ENCODE results near the gene CCDC80.

CCDC80 gene

DNA sequence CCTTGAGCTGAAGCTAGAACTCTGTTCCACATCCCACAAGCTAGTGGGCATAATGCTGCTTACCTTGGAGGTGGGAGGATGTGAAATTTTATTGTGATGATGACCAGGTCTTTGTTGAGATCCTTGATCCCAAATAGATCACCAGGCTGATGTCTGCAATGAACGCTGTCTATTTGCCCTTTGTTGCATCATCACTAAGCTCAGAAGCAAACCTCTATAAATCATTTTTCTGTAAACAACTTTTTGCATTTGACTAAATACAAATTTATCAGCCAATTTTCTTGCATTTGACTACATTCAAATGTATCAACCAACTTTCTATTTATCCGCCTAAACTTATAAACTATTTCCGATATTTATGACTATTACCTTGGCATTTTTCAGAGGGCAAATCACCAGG is 9.7 kb downstream of the CCDC80 start:
- no peak for DNase-seq

- DNase-seq: no peak
Measured at GRCh38 chr3:112629425-112629824, 11.5 kb downstream of the CCDC80 start.

DNA sequence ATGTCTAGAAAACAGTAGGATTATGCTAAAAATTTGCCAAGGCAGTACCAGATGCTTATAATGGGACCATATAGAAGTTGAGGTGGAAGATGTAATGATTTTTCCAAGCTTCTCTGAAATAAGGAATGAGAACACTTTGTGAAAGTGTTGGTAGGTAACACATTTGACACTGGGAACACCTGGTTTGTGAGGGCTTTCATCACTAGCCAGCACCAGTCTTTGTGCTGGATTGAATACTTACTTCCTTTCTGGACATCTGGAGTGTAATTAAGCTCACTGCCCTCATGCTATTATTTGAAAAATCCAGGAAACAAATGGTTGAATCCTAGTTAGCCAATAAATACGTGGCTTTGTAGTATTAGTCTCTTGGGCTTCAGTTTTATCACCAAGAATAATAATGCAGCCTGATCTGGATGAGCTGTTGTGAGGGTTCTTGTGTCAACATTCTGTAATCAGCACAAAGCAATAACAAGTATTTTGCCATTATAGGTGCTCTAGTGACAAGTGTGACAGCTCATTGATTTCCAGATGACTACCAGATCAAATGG is 12.9 kb downstream of the CCDC80 start:
- no peak for DNase-seq

DNA sequence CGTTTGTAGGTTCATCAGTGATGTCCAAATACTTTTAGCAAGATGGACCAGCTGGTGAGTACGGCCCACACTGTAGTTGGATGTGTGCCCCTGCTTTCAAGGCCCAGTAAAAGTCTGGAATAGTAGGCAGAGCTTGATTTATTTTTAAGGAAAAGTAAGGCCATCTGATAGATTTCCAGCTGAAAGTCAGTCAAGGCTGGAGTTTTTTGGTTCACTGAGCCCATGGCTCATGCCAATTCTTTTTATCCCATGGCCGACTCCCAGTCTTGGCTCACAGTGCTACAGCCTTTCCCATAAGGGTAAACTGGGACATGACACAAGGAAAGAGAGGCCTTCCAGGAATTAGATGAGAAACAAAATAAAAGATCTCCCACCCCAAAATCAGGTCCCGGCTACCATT is 13.5 kb downstream of the CCDC80 start:
- no peak for DNase-seq

- no peak for DNase-seq
Measured at GRCh38 chr3:112623717-112624116, 17.2 kb downstream of the CCDC80 start.

GRCh38 chr3:112623213-112623612 is 17.7 kb downstream of the CCDC80 start:
- no peak for DNase-seq

DNA sequence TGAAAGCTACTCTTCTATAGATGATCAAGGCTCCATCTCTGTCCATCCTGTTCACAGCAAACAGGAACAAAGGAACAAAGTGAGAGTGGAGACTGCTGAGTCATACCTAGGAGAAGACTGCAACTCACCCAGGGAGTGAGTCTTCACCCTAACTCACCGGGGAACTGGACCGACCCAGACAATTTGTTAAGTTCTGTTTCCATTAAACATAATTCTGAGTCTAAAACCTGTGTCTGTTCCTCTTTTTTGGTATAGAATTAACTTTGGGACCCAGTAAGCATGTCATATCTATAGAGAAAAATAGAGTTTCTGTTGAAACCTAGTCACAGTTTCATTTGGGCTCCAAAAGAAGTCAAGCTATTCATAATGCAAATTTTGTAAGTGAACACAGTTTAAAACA is 21.6 kb downstream of the CCDC80 start:
- no peak for DNase-seq

- no peak for DNase-seq
Measured at GRCh38 chr3:112617285-112617684, 23.7 kb downstream of the CCDC80 start.

DNA sequence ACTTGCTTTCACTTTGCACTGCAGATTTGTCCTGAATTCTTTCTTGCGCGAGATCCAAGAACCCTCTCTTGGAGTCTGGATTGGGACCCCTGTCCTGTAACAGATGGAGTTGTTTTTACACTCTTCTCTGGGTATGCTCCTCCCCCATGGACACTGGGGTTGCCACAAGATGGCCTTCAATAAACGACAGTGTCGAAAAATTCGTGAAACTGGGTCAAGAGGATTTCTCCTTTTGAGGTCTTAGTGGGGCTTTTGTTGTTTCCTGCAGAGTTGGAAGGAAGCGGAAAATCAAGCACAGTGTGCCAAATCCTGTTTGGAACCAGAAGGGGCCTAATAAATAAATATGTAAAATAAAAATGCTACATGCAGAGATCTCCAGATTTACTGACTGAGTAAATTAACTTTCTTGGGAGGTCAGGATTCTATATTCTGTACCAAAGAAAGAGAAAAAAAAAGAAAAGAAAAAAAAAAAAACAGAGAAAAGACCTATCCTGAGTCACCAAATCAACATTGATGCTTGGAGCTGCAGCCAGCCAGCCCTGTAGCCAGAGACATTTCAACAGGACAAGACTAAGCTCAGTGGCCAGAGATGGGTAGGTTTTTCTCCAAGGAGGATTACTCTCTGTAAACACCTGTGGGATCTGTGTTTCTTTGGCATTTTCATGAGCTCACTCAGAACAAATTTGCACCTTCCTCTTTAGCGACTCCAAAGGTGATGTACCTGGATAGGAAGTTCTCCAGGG is 24.8 kb downstream of the CCDC80 start:
- DNase-seq: no peak

GRCh38 chr3:112611752-112612515 is 29.0 kb downstream of the CCDC80 start:
- DNase-seq: no peak

GRCh38 chr3:112610121-112610520 is 30.8 kb downstream of the CCDC80 start:
- DNase-seq: no peak

GRCh38 chr3:112607863-112608262 is 33.1 kb downstream of the CCDC80 start:
- DNase-seq: no peak

- DNase-seq: no peak
Measured at GRCh38 chr3:112606098-112606497, 34.8 kb downstream of the CCDC80 start.

DNA sequence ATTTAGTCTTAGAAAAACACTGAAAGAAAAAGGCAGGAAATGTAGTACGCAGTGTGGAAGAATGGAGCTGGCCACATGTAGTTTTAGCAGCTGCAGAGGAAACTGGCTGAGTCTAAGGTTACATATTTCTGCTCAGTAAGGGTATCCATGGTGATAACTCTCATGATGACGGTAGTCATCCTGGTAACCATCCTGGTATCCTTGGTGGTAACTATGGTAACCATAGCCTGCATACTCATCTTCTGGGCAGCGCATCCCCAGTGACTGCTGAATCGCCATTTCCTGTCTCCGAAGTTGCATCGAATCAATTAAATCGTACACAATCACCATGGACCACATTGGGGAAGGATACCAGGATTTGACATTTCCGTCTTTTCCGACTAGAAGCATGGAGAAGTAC is 35.7 kb downstream of the CCDC80 start:
- no peak for DNase-seq

GRCh38 chr3:112604536-112604935 is 36.4 kb downstream of the CCDC80 start:
- peak; percentile 38 for DNase-seq

- DNase-seq: no peak
Measured at GRCh38 chr3:112602217-112602838, 38.6 kb downstream of the CCDC80 start.

DNA sequence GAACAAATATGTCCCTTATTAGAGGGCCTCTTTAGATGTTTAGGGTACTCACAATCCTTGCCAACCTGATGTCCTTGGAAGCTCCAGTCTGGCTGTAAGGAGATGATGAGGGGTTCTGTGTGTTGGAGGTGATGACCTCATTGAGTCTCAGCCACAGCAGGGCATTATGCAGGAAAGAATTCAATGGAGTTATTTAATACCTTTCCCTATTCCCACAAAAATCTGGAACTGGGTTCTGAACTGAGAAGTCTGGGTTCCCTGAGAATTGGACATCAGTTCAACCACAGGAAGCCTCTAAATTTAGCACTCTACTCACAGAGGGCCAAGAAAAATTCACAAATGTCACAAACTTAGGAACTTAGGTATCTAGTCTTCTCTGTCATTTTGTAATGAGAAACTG is 42.2 kb downstream of the CCDC80 start:
- no peak for DNase-seq

- DNase-seq: no peak
Measured at GRCh38 chr3:112597945-112598344, 43.0 kb downstream of the CCDC80 start.

DNA sequence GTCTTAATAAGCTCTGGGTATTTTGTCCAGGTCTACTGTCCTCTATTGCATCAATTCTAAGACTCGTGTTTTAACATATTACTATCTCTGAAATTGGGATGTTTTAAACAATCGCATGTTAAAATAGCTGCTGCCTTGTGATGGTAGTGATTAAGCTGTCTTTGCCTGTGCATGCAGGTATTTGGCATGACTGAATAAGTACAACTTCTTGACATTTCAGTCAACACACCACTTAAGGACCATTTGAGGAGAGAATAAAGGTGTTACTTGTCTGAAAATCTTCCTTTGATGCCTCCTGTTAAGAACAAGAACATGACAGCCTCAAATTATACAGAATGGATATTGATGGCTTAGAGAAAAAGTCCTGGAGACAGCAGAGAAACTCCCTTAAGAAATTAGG is 46.1 kb downstream of the CCDC80 start:
- no peak for DNase-seq

- no peak for DNase-seq
Measured at GRCh38 chr3:112593258-112593657, 47.7 kb downstream of the CCDC80 start.

DNA sequence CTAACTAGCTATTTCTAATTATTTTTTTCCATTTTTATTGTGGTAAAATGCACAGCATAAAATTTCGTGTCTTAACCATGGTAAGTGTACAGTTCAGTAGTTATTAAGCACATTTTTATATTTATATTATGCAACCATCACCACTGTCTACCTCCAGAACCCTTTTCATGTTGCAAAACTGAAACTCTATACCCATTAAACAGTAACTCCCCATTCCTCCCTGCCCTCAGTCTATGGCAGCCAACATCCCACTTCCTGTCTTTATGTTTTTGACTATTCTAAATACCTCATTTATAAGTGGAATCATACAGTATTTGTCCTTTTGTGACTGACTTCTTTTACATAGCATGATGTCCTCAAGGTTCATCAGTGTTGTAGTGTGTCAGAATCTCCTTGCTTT is 53.6 kb downstream of the CCDC80 start:
- DNase-seq: no peak

DNA sequence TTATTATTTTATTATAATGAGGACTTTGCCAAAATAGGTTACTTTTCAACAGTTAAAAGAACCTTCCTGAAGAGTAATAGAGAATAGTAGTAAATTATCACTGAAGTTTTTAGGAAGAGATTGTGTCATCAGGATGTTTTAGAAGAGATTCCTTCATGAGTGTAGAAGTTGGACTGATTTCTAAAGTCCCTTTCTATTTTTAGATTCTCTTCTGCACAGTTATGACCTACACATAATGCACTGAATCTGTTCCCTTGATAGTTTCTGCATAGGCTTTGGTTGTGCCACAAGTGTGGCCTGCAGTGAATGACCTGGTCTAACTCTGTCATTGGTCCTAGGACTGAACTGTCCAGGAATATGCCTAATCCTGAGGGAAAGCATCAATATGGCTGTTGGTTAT is 55.2 kb downstream of the CCDC80 start:
- no peak for DNase-seq

DNA sequence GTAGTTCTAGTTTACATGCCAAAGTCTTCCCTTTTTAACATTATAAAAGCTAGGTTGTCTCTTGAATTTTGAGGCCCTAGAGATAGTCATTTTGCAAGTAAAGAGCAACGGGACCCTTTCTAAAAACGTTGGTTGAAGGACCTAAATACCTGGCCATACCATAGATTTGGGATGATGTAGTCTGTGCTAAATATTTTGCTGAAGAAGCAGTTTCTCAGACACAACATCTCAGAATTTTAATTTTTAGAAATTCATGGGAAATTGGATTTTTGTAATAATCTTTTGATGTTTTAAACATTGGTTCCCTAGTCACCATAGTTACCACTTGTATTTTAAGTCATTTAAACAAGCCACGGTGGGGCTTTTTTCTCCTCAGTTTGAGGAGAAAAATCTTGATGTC is 57.8 kb downstream of the CCDC80 start:
- DNase-seq: no peak

All from hematopoietic multipotent progenitor cell treated with erythropoietin and hydrocortisone succinate and interleukin-3 and kit ligand, for 6 days (in vitro differentiated cells).